Small intestine (tissue), 7 donors: ENCODE data around the gene LEUTX. TPM values are rescaled to one million over a fixed set of nuclear protein-coding genes. Genes with fewer than 3 reads are reported as not detected.
A peak's percentile ranks its signal among the peaks of the same experiment; 100 is the strongest.

Source experiments
- DNase-seq, 2 donors: peaks; one replicate each; pipeline versions ENCODE4 v3.0.0 to v3.0.0-alpha.2; 2013
- FAIRE-seq: peaks from 2 replicates; lab custom pipeline; 2012; peaks lifted over from hg19 to GRCh38; lab: Jason Lieb, UNC
- H3K27ac ChIP-seq, 3 donors: one replicate each; pipeline ENCODE4 v1.5.1; 2013; ENCODE audit warnings: low read length in 2 of 3, mild to moderate bottlenecking in 2 of 3, control low read depth in 1 of 3, inconsistent platforms in 1 of 3, low read depth in 1 of 3, moderate library complexity in 1 of 3
- H3K27me3 ChIP-seq, 3 donors: one replicate each; pipeline ENCODE4 v1.6.1; 2013; ENCODE audit warnings: low read length in 3 of 3, inconsistent platforms in 1 of 3; ENCODE audit not compliant: control insufficient read depth in 3 of 3, insufficient read depth in 3 of 3
- H3K36me3 ChIP-seq, 3 donors: one replicate each; pipeline ENCODE4 v1.6.1; 2013; ENCODE audit warnings: low read length in 3 of 3, inconsistent platforms in 1 of 3, low read depth in 1 of 3, mild to moderate bottlenecking in 1 of 3, moderate library complexity in 1 of 3; ENCODE audit not compliant: control insufficient read depth in 3 of 3, insufficient read depth in 2 of 3
- H3K4me1 ChIP-seq, 3 donors: one replicate each; pipeline ENCODE4 v1.6.1; 2013; ENCODE audit warnings: low read length in 2 of 3, inconsistent platforms in 1 of 3, low read depth in 1 of 3, mild to moderate bottlenecking in 1 of 3, moderate library complexity in 1 of 3; ENCODE audit not compliant: control insufficient read depth in 3 of 3, insufficient read depth in 2 of 3
- H3K4me3 ChIP-seq, 3 donors: one replicate each; pipeline ENCODE4 v1.5.1; 2013; ENCODE audit warnings: low read length in 3 of 3, control low read depth in 1 of 3, inconsistent platforms in 1 of 3, low read depth in 1 of 3, mild to moderate bottlenecking in 1 of 3, moderate library complexity in 1 of 3
- H3K9me3 ChIP-seq, 2 donors: one replicate each; pipeline ENCODE4 v1.6.1; 2013; ENCODE audit warnings: low read depth in 1 of 2, low read length in 1 of 2; ENCODE audit not compliant: control insufficient read depth in 2 of 2, insufficient read depth in 1 of 2
- WGBS, 3 donors: extraction: QIAGEN DNeasy Blood & Tissue Kit; methylation state at CpG; one replicate each; pipeline ENCODE4 v1.1.7; 2013; 5-methylcytosine and 5-hydroxymethylcytosine counted together
- polyA plus RNA-seq, 4 donors: library from polyadenylated mRNA; stranded (reverse) in 3 of 4; unstranded in 1 of 4; fragments of 200-250 nt in 3 of 4; fragments of 120-200 nt in 1 of 4; gene quantifications; one replicate each; pipeline versions ENCODE4 v1.2.1 to v1.2.3, GENCODE V29; 2013
- donor health status: healthy with polysubstance abuse.
- donor health status: control.
- donor health status: control.
- donor health status: Bipolar disorder and iron deficiency.
- donor health status: healthy.

LEUTX gene
- polyA plus RNA-seq, 4 donors = not detected

- no peaks in the 10 kb centered on the region for H3K27me3 ChIP-seq
- 0 to 1% (median 1%) methylated on average over 40 to 59 of the region's 59 CpGs for WGBS, 3 donors
- peaks cover 0 to 22% (median 6%) of the 10 kb centered on the region in 3 donors for H3K4me1 ChIP-seq
- peak within 1 kb of the TSS; percentile 76 to 84 (median 81) for H3K4me3 ChIP-seq
- peak within 1 kb of the TSS; percentile 24 to 95 (median 79) for H3K27ac ChIP-seq
- H3K9me3 ChIP-seq = no peaks in the 10 kb centered on the region
- FAIRE-seq (no peak), DNase-seq (peak; percentile 98 to 99)
- H3K36me3 ChIP-seq = peaks cover 7 to 62% (median 16%) of the 10 kb centered on the region in 3 donors
These were observed 55.0 kb downstream of the LEUTX start, which contains the start of gene DYRK1B for GRCh38 chr19:39833464-39834286. TSS of gene DYRK1B (minus strand) at chr19:39834162. CDS start at chr19:39831867, 2,295 bp downstream.

GRCh38 chr19:39834287-39834841 is 55.7 kb downstream of the LEUTX start:
- FAIRE-seq = no peak
- peaks cover 7 to 67% (median 18%) of the 10 kb centered on the region in 3 donors for H3K36me3 ChIP-seq

More at GRCh38 chr19:39834287-39834841, 55.7 kb downstream of the LEUTX start:
- peak overlapping the region in 1 of 3 donors; percentile 76 for H3K4me3 ChIP-seq
- 42 to 46% (median 43%) methylated on average over 19 of the region's 19 CpGs for WGBS, 3 donors
- peaks cover 0 to 22% (median 6%) of the 10 kb centered on the region in 3 donors for H3K4me1 ChIP-seq
- no peak for DNase-seq
- H3K27me3 ChIP-seq = no peaks in the 10 kb centered on the region
- H3K9me3 ChIP-seq = no peaks in the 10 kb centered on the region
- H3K27ac ChIP-seq = peak overlapping the region; percentile 24 to 95 (median 62)

Other genes starting within 250 kb of the LEUTX start
- 1 to 10 TPM in 1 of 4 donors, under 1 TPM in 2, not detected in 1; 0.81 to 2.0 (median 0.99) TPM for gene EID2B, start 246.0 kb upstream of the LEUTX start, polyA plus RNA-seq
- gene EID2, start 238.7 kb upstream of the LEUTX start, polyA plus RNA-seq = 10 to 100 TPM in 3 of 4 donors, 1 to 10 TPM in 1; 9.9 to 13.4 (median 11.9) TPM
- gene LGALS13, start 176.3 kb upstream of the LEUTX start, polyA plus RNA-seq = not detected
- gene LGALS16, start 122.9 kb upstream of the LEUTX start, polyA plus RNA-seq = not detected
- gene LGALS14, start 74.4 kb upstream of the LEUTX start, polyA plus RNA-seq = 1 to 10 TPM in 1 of 4 donors, not detected in 3; 5.1 TPM
- gene CLC, start 40.8 kb upstream of the LEUTX start, polyA plus RNA-seq = 10 to 100 TPM in 1 of 4 donors, 1 to 10 TPM in 1, not detected in 2; 1.2 to 27.3 TPM
- gene DYRK1B, start 55.3 kb downstream of the LEUTX start, polyA plus RNA-seq = 10 to 100 TPM in 3 of 4 donors, 1 to 10 TPM in 1; 8.6 to 31.2 (median 11.4) TPM
- gene FBL, start 67.5 kb downstream of the LEUTX start, polyA plus RNA-seq = 100 to 1,000 TPM; 109 to 447 (median 199) TPM
- gene FCGBP, start 155.8 kb downstream of the LEUTX start, polyA plus RNA-seq = 100 to 1,000 TPM in 2 of 4 donors, 10 to 100 TPM in 2; 17.0 to 743 (median 81.2) TPM
- 100 to 1,000 TPM in 1 of 4 donors, 10 to 100 TPM in 3; 70.4 to 111 (median 91.6) TPM for gene PSMC4, start 192.3 kb downstream of the LEUTX start, polyA plus RNA-seq
- gene ZNF546, start 218.2 kb downstream of the LEUTX start, polyA plus RNA-seq = 1 to 10 TPM in 2 of 4 donors, under 1 TPM in 2; under 0.01 to 3.3 (median 0.92) TPM